Natural killer cell treated with Interleukin-12 subunit alpha and Interleukin-12 subunit beta and Interleukin-15 and Interleukin-18, amount 100 ng/mL, for 72 hours (primary cell): ENCODE results near the gene ZDHHC17. TPM values are rescaled to one million over a fixed set of nuclear protein-coding genes. Genes with fewer than 3 reads are reported as not detected.
A peak's percentile ranks its signal among the peaks of the same experiment; 100 is the strongest.

Experiments used
- ATAC-seq, 2 donors: fragments of 150-1000 bp; cut with Tn5 transposase in 1 of 2; sonication (Bioruptor Pico), chemical (Tn5 transposase) in 1 of 2; 2 replicates each; pipeline ENCODE4 v1.10.0; 2021
- DNase-seq: peaks from one replicate; pipeline ENCODE4 v3.0.0; 2022; ENCODE audit warnings: low spot score
- H3K27ac Mint-ChIP-seq, 2 donors: 1 replicate in 1 of 2; 2 replicates in 1 of 2; pipeline ENCODE4 v1.8.0; 2022; ENCODE audit warnings: mixed read lengths in 2 of 2, mild to moderate bottlenecking in 1 of 2, moderate library complexity in 1 of 2
- H3K27me3 Mint-ChIP-seq, 2 donors: 1 replicate in 1 of 2; 2 replicates in 1 of 2; pipeline ENCODE4 v1.8.0; 2022; ENCODE audit warnings: mixed read lengths in 2 of 2
- H3K36me3 Mint-ChIP-seq: one replicate; pipeline ENCODE4 v1.8.0; 2022; ENCODE audit warnings: mixed read lengths
- H3K4me1 Mint-ChIP-seq, 2 donors: 1 replicate in 1 of 2; 2 replicates in 1 of 2; pipeline ENCODE4 v1.8.0; 2022; ENCODE audit warnings: low read depth in 2 of 2, mixed read lengths in 2 of 2, mild to moderate bottlenecking in 1 of 2
- H3K4me3 Mint-ChIP-seq: one replicate; pipeline ENCODE4 v1.8.0; 2022; ENCODE audit warnings: mixed read lengths
- H3K9me3 Mint-ChIP-seq: 2 replicates; pipeline ENCODE4 v1.8.0; 2022; ENCODE audit warnings: mixed read lengths
- total RNA-seq, 2 donors: library from RNA; stranded (reverse); gene quantifications; one replicate each; pipeline ENCODE4 v1.2.3, GENCODE V29; 2022

ZDHHC17 gene
- total RNA-seq, 2 donors from 2014 or later = 39.9 to 49.7 TPM

GRCh38 chr12:76864791-76865400 is 101.0 kb downstream of the ZDHHC17 start:
- Mint-ChIP-seq H3K36me3 (no peaks in the 10 kb centered on the region), H3K4me3 (no peak overlapping the region), H3K4me1 (no peaks in the 10 kb centered on the region), H3K9me3 (no peaks in the 10 kb centered on the region), H3K27ac (no peak overlapping the region), H3K27me3 (peaks cover 0 to 7% of the 10 kb centered on the region in 2 donors)
- ATAC-seq (no peak), DNase-seq (no peak)

GRCh38 chr12:76866151-76866567 is 102.2 kb downstream of the ZDHHC17 start:
- Mint-ChIP-seq H3K4me3 (no peak overlapping the region), H3K4me1 (no peaks in the 10 kb centered on the region), H3K9me3 (no peaks in the 10 kb centered on the region), H3K27ac (no peak overlapping the region), H3K27me3 (peaks cover 3 to 7% of the 10 kb centered on the region in 2 donors), H3K36me3 (no peaks in the 10 kb centered on the region)
- ATAC-seq (no peak), DNase-seq (no peak)

GRCh38 chr12:76866726-76867125 is 102.8 kb downstream of the ZDHHC17 start:
- no peaks in the 10 kb centered on the region for H3K36me3 Mint-ChIP-seq
- H3K27me3 Mint-ChIP-seq = peaks cover 3 to 7% of the 10 kb centered on the region in 2 donors

GRCh38 chr12:76871082-76871481 is 107.2 kb downstream of the ZDHHC17 start:
- no peak for DNase-seq
- H3K4me3 Mint-ChIP-seq = no peak overlapping the region
- no peaks in the 10 kb centered on the region for H3K4me1 Mint-ChIP-seq
- H3K27ac Mint-ChIP-seq = no peak overlapping the region
- H3K36me3 Mint-ChIP-seq = no peaks in the 10 kb centered on the region
- ATAC-seq = no peak
- H3K9me3 Mint-ChIP-seq = no peaks in the 10 kb centered on the region
- H3K27me3 Mint-ChIP-seq = peaks cover 13 to 20% of the 10 kb centered on the region in 2 donors

More at GRCh38 chr12:76866726-76867125, 102.8 kb downstream of the ZDHHC17 start:
- Mint-ChIP-seq H3K9me3 (no peaks in the 10 kb centered on the region), H3K4me1 (no peaks in the 10 kb centered on the region), H3K4me3 (no peak overlapping the region), H3K27ac (no peak overlapping the region)
- DNase-seq = no peak
- ATAC-seq = no peak

GRCh38 chr12:76871742-76872141 is 107.8 kb downstream of the ZDHHC17 start:
- Mint-ChIP-seq H3K27me3 (peaks cover 16 to 22% of the 10 kb centered on the region in 2 donors), H3K27ac (no peak overlapping the region), H3K36me3 (no peaks in the 10 kb centered on the region), H3K4me3 (no peak overlapping the region), H3K4me1 (no peaks in the 10 kb centered on the region), H3K9me3 (no peaks in the 10 kb centered on the region)
- no peak for DNase-seq
- no peak for ATAC-seq

GRCh38 chr12:76872415-76872814 is 108.5 kb downstream of the ZDHHC17 start:
- Mint-ChIP-seq H3K27ac (no peak overlapping the region), H3K9me3 (no peaks in the 10 kb centered on the region), H3K36me3 (no peaks in the 10 kb centered on the region), H3K4me3 (no peak overlapping the region), H3K4me1 (peaks cover 0 to 3% of the 10 kb centered on the region in 2 donors), H3K27me3 (peaks cover 22 to 28% of the 10 kb centered on the region in 2 donors)
- DNase-seq (no peak), ATAC-seq (no peak)

- H3K4me3 Mint-ChIP-seq = no peak overlapping the region
- H3K4me1 Mint-ChIP-seq = peaks cover 4 to 6% of the 10 kb centered on the region in 2 donors
- no peak for DNase-seq
- no peaks in the 10 kb centered on the region for H3K9me3 Mint-ChIP-seq
- H3K27ac Mint-ChIP-seq = no peak overlapping the region
- ATAC-seq = no peak
- H3K36me3 Mint-ChIP-seq = no peaks in the 10 kb centered on the region
- H3K27me3 Mint-ChIP-seq = peaks cover 28 to 33% of the 10 kb centered on the region in 2 donors
Measured at GRCh38 chr12:76874027-76874426, 110.1 kb downstream of the ZDHHC17 start.

- H3K4me1 Mint-ChIP-seq = peaks cover 7 to 10% of the 10 kb centered on the region in 2 donors
- no peaks in the 10 kb centered on the region for H3K36me3 Mint-ChIP-seq
- ATAC-seq = no peak
- H3K9me3 Mint-ChIP-seq = no peaks in the 10 kb centered on the region
- no peak overlapping the region for H3K27ac Mint-ChIP-seq
- H3K4me3 Mint-ChIP-seq = no peak overlapping the region
- peaks cover 32 to 38% of the 10 kb centered on the region in 2 donors for H3K27me3 Mint-ChIP-seq
- no peak for DNase-seq
Measured at GRCh38 chr12:76874491-76875190, 110.7 kb downstream of the ZDHHC17 start.

GRCh38 chr12:76876696-76877229 is 112.8 kb downstream of the ZDHHC17 start:
- H3K4me3 Mint-ChIP-seq = no peak overlapping the region
- ATAC-seq = no peak

GRCh38 chr12:76878099-76878898 is 114.4 kb downstream of the ZDHHC17 start:
- DNase-seq (no peak), ATAC-seq (peak; percentile 49 to 51)
- Mint-ChIP-seq H3K27ac (no peak overlapping the region), H3K9me3 (no peaks in the 10 kb centered on the region), H3K27me3 (peaks cover 37 to 54% of the 10 kb centered on the region in 2 donors), H3K4me3 (peak overlapping the region; percentile 78), H3K36me3 (no peaks in the 10 kb centered on the region), H3K4me1 (peaks cover 7 to 10% of the 10 kb centered on the region in 2 donors)

More at GRCh38 chr12:76876696-76877229, 112.8 kb downstream of the ZDHHC17 start:
- DNase-seq = no peak
- Mint-ChIP-seq H3K9me3 (no peaks in the 10 kb centered on the region), H3K36me3 (no peaks in the 10 kb centered on the region), H3K27ac (no peak overlapping the region), H3K4me1 (peaks cover 7 to 10% of the 10 kb centered on the region in 2 donors), H3K27me3 (peaks cover 34 to 48% of the 10 kb centered on the region in 2 donors)

GRCh38 chr12:76878899-76879709 is 115.2 kb downstream of the ZDHHC17 start, which contains the start of gene CSRP2:
TSS of gene CSRP2 (minus strand) at chr12:76879019. CDS start at chr12:76866260, 12,759 bp downstream.
- ATAC-seq (peak; percentile 90 to 92), DNase-seq (peak; percentile 78)
- H3K27ac Mint-ChIP-seq = peak within 1 kb of the TSS in 1 of 2 donors; percentile 33
- peaks cover 41 to 50% of the 10 kb centered on the region in 2 donors for H3K27me3 Mint-ChIP-seq
- H3K4me1 Mint-ChIP-seq = peaks cover 7 to 10% of the 10 kb centered on the region in 2 donors
- no peaks in the 10 kb centered on the region for H3K36me3 Mint-ChIP-seq
- peak within 1 kb of the TSS; percentile 86 for H3K4me3 Mint-ChIP-seq
- no peaks in the 10 kb centered on the region for H3K9me3 Mint-ChIP-seq

- Mint-ChIP-seq H3K9me3 (no peaks in the 10 kb centered on the region), H3K4me1 (peaks cover 7 to 10% of the 10 kb centered on the region in 2 donors), H3K27ac (peak overlapping the region in 1 of 2 donors; percentile 33), H3K4me3 (peak overlapping the region; percentile 86), H3K27me3 (peaks cover 38 to 47% of the 10 kb centered on the region in 2 donors), H3K36me3 (no peaks in the 10 kb centered on the region)
- ATAC-seq = no peak
- DNase-seq = no peak
Measured at GRCh38 chr12:76879710-76880518, 116.0 kb downstream of the ZDHHC17 start.
